C4-2B (cell line): ENCODE data around the gene ZIM2.

ENCODE experiments used
- CTCF ChIP-seq: fragments of 450-650 bp; conservative IDR thresholded peaks from 2 replicates; pipeline ENCODE4 v1.5.1; 2017; ENCODE audit warnings: mild to moderate bottlenecking
- ZFX ChIP-seq: fragments of 450-650 bp; IDR thresholded peaks from 2 replicates; pipeline ENCODE4 v1.6.1; 2017

DNA sequence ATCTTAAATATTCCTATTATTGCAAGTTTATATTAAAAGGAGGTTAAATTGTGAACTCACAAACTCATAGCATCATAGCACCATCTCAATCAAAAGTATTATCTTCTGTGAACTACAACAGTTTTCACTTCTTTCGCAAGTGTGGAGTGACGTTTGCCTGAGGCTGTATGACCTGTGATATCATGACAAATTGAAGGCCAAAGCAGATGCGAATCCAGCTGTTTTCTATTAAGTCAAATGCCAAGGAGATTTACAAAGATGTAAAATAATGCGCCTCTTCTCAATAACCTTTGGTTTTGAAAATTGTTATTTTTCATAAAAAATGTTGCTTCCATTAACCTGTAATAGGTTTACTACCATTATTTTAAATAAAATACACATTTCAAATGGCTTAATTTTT, 7.6 kb upstream of the ZIM2 start:
- TF ChIP-seq CTCF (no peak), ZFX (no peak)
